KOPT-K1 (cell line): Measurements from ENCODE around the gene COL6A1.

Experiments
- H3K27ac ChIP-seq: fragments of 200-600 bp; sonication (generic); 2 replicates; pipeline ENCODE4 v1.5.1; 2016; ENCODE audit warnings: antibody characterized with exemption, mild to moderate bottlenecking, low read depth, low read length; ENCODE audit not compliant: poor library complexity, severe bottlenecking
- H3K36me3 ChIP-seq: fragments of 200-600 bp; sonication (generic); 2 replicates; pipeline ENCODE4 v1.5.1; 2017; ENCODE audit warnings: antibody characterized with exemption, mild to moderate bottlenecking, low read length, moderate library complexity; ENCODE audit not compliant: insufficient read depth
- H3K9me3 ChIP-seq: fragments of 200-600 bp; sonication (generic); 2 replicates; pipeline ENCODE4 v1.5.1; 2017; ENCODE audit warnings: antibody characterized with exemption, low read length, mild to moderate bottlenecking; ENCODE audit not compliant: insufficient read depth, poor library complexity, severe bottlenecking

The COL6A1 gene

GRCh38 chr21:46054031-46054430 lies 72.5 kb downstream of the COL6A1 start:
- no peaks in the 10 kb centered on the region for H3K9me3 ChIP-seq
- H3K27ac ChIP-seq: no peak overlapping the region
- H3K36me3 ChIP-seq: no peaks in the 10 kb centered on the region

GRCh38 chr21:46054451-46054881 lies 72.9 kb downstream of the COL6A1 start:
- Histone ChIP-seq H3K9me3 (no peaks in the 10 kb centered on the region), H3K27ac (no peak overlapping the region), H3K36me3 (no peaks in the 10 kb centered on the region)
